ENCODE results near the gene ONECUT3. TPM values are rescaled to one million over a fixed set of nuclear protein-coding genes. Genes with fewer than 3 reads are reported as not detected.

ONECUT3 gene
- total RNA-seq, 2 experiments from 2014 or later, result not detected

DNA sequence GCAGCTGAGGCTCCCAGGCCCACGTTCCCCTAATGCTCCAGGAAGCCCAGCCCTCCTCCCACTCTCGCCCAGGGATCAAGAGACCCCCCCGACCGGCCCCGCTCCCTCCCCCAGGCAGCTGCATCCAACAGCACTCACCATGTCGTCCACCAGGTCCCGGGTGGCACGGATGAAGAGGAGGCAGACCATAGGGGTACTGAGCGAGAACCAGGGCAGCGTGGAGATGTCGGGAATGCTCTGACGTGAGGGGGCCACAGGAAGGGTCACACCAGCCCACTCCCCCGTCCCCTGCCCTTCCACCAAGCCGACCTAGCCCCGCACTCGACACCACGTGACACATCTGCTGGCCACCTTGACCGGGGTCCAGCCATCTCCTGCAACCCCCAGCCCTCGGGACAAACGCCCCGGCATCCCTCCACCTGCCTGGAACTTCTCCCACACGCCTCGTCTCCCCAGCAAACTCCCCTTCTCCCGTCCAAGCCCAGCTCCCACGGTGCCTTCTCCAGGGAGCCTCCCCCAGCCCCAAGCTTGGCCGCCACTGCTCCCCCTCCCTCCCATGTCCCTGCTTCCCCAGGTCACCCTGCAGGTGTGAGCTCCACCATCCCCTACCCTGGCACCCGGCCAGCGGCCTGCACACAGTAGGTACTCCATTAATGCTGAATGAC, 53.9 kb downstream of the ONECUT3 start:
- H3K27me3 Mint-ChIP-seq, result no peaks in the 10 kb centered on the region
- DNase-seq (no peak), ATAC-seq (no peak)
- H3K27ac Mint-ChIP-seq, result no peak overlapping the region
- peaks cover 4% of the 10 kb centered on the region for H3K4me1 Mint-ChIP-seq (ENCODE audit: low read depth)
- intact Hi-C loops (cut with micrococcal nuclease), result no loop called here
- ChIA-PET POLR2A (no interaction called here), CTCF (interaction anchor here (0.8 to 1.8 kb wide), 5 partner anchors 13 to 135 kb away, joined by 3 to 5 read pairs (median 4); no protein-coding TSS in a partner anchor)
- H3K4me3 Mint-ChIP-seq, result no peak overlapping the region
- no peaks in the 10 kb centered on the region for H3K9me3 Mint-ChIP-seq
- TF ChIP-seq, protein P1, sequence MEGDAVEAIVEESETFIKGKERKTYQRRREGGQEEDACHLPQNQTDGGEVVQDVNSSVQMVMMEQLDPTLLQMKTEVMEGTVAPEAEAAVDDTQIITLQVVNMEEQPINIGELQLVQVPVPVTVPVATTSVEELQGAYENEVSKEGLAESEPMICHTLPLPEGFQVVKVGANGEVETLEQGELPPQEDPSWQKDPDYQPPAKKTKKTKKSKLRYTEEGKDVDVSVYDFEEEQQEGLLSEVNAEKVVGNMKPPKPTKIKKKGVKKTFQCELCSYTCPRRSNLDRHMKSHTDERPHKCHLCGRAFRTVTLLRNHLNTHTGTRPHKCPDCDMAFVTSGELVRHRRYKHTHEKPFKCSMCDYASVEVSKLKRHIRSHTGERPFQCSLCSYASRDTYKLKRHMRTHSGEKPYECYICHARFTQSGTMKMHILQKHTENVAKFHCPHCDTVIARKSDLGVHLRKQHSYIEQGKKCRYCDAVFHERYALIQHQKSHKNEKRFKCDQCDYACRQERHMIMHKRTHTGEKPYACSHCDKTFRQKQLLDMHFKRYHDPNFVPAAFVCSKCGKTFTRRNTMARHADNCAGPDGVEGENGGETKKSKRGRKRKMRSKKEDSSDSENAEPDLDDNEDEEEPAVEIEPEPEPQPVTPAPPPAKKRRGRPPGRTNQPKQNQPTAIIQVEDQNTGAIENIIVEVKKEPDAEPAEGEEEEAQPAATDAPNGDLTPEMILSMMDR (IDR thresholded peaks at IDR 0.05), result no peak
- no peaks in the 10 kb centered on the region for H3K36me3 Mint-ChIP-seq (ENCODE audit: low read depth)

DNA sequence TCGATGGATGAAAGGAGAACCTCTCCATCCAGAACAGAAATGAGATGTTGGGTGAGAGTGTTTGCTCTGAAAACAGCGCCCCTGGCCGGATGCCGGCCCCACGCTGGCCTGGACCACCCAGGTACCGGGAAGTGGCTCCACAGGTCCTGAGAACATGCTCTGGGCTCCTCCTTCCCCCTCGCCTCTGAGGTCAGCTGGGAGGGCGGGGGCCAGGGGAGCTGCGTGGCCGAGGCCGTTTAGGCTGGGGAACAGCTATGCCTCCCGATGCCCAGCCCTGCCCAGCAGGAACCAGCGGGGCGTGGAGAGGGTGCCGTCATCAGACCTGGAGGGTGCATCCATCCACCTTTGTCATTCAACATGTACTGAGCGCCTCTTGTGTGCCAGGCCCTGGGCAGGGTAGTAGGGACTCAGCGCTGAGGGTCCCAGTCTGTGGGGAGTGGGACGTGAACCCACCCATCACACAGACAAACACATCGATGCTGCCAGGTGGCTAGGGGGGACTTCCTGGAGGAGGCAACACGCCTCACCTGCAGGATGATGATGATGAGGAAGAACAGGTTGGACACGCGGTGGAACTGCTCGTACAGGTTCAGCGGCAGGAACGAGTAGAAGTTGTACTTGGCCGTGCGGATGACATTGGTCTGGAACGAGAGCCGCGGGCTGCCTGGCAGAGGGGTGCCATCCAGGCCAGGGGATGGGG, 54.5 kb downstream of the ONECUT3 start:
- POLR2A ChIA-PET, result no interaction called here
- ATAC-seq (no peak), DNase-seq (no peak)
- Mint-ChIP-seq H3K36me3 (ENCODE audit: low read depth) (no peaks in the 10 kb centered on the region), H3K9me3 (no peaks in the 10 kb centered on the region), H3K4me1 (ENCODE audit: low read depth) (peaks cover 8% of the 10 kb centered on the region), H3K27me3 (no peaks in the 10 kb centered on the region), H3K4me3 (no peak overlapping the region), H3K27ac (no peak overlapping the region)
- CTCF ChIA-PET, result interaction anchor here (0.8 to 1.5 kb wide), 2 partner anchors 18 to 26 kb away, joined by 4 read pairs; no protein-coding TSS in a partner anchor
- TF ChIP-seq, protein P1 (IDR thresholded peaks at IDR 0.05), result no peak
- intact Hi-C loops (cut with micrococcal nuclease), result no loop called here

DNA sequence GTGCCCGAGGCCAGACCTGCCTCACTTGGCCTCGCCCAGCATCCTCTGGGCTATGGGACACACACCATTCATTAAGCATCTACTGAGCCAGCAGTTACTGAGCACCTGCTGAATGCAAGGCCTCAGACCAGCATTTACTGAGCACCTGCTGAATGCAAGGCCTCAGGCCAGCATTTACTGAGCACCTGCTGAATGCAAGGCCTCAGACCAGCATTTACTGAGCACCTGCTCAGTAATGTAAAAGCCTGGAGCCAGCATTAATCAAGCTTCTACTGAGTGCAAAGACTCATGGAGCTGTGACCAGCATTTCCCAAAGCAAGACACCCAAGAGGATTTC, 55.1 kb downstream of the ONECUT3 start:
- CTCF ChIA-PET, result interaction anchor here (1.5 kb wide), 1 partner anchor 27 kb away, joined by 4 read pairs; no protein-coding TSS in a partner anchor

DNA sequence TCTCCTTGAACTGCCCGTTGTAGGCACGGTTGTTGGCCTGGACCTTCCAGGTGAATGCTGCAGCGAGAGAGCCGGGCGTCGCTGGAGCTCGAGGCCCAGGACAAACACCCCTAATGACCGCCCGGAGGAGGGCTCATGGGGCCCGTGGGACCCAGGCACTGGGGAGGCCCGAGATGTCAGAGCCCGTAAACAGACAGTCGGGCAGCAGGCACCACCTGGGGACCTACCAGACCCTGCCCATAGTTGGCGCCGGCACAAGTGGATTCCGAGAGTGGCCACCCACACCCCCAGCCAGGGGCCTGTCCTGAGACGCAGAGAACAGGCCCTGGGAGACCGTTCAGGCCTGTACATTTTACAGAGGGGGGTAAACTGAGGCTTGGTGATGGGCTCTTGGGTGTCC, 56.4 kb downstream of the ONECUT3 start:
- no peak for ATAC-seq
- intact Hi-C loops (cut with micrococcal nuclease), result no loop called here
- POLR2A ChIA-PET, result interaction anchor here (1.0 kb wide), 1 partner anchor 177 kb away, joined by 3 read pairs; no protein-coding TSS in a partner anchor

More for the DNA sequence above, 55.1 kb downstream of the ONECUT3 start:
- Mint-ChIP-seq H3K9me3 (no peaks in the 10 kb centered on the region), H3K27ac (no peak overlapping the region), H3K4me1 (ENCODE audit: low read depth) (peaks cover 11% of the 10 kb centered on the region), H3K27me3 (no peaks in the 10 kb centered on the region), H3K36me3 (ENCODE audit: low read depth) (no peaks in the 10 kb centered on the region), H3K4me3 (no peak overlapping the region)
- intact Hi-C loops (cut with micrococcal nuclease), result no loop called here
- POLR2A ChIA-PET, result no interaction called here
- ATAC-seq, result no peak
- TF ChIP-seq, protein P1 (IDR thresholded peaks at IDR 0.05), result no peak
- no peak for DNase-seq

More for the DNA sequence above, 56.4 kb downstream of the ONECUT3 start:
- H3K36me3 Mint-ChIP-seq (ENCODE audit: low read depth), result no peaks in the 10 kb centered on the region
- CTCF ChIA-PET, result interaction anchor here (1.0 to 1.5 kb wide), 3 partner anchors 16 to 28 kb away, joined by 3 to 5 read pairs (median 4); no protein-coding TSS in a partner anchor
- H3K27me3 Mint-ChIP-seq, result no peaks in the 10 kb centered on the region
- no peak overlapping the region for H3K27ac Mint-ChIP-seq
- H3K9me3 Mint-ChIP-seq, result no peaks in the 10 kb centered on the region
- TF ChIP-seq, protein P1 (IDR thresholded peaks at IDR 0.05), result no peak
- DNase-seq, result no peak
- peaks cover 15% of the 10 kb centered on the region for H3K4me1 Mint-ChIP-seq (ENCODE audit: low read depth)
- no peak overlapping the region for H3K4me3 Mint-ChIP-seq
